IMR-90 (cell line): Measurements from ENCODE around the gene NLGN1. TPM values are rescaled to one million over a fixed set of nuclear protein-coding genes. Genes with fewer than 3 reads are reported as not detected.

Experiments
- ATAC-seq: fragments of 200-7000 bp; cut with Tn5 transposase; 2 replicates; pipeline ENCODE4 v1.9.1; 2020; ENCODE audit warnings: low read depth, mild to moderate bottlenecking, moderate library complexity
- BruUV-seq: library from RNA; stranded (reverse); fragments of 400-500 nt; replicated peaks from 2 replicates; lab custom pipeline; 2021; lab: Mats Ljungman, UMichigan
- CTCF ChIA-PET: fragments of 300-600 bp; formaldehyde crosslinking; extraction: SDS; loops from one replicate; lab custom pipeline; 2021; ENCODE audit warnings: antibody characterized with exemption; lab: Yijun Ruan, JAX
- POLR2A ChIA-PET: fragments of 300-600 bp; sonication (Branson Sonifier 250); formaldehyde crosslinking; loops from one replicate; lab custom pipeline; 2022; ENCODE audit warnings: antibody characterized with exemption; ENCODE audit not compliant: unreplicated experiment; lab: Charles Lee
- DNase-seq: peaks from one replicate; pipeline ENCODE4 v3.0.0; 2013
- H2AFZ ChIP-seq: replicated peaks from 2 replicates; pipeline ENCODE3; 2013; ENCODE audit warnings: low read length, mild to moderate bottlenecking; ENCODE audit not compliant: poor library complexity
- H2AK5ac ChIP-seq: 2 replicates; pipeline ENCODE4 v1.6.1; 2013; ENCODE audit warnings: low read depth, low read length, inconsistent platforms
- H2AK9ac ChIP-seq: replicated peaks from 2 replicates; pipeline ENCODE3; 2013; ENCODE audit warnings: mild to moderate bottlenecking, low read depth, low read length, moderate library complexity; ENCODE audit not compliant: poor library complexity
- H2BK120ac ChIP-seq: 2 replicates; pipeline ENCODE4 v1.6.1; 2013; ENCODE audit warnings: low read depth, low read length, inconsistent platforms
- H2BK15ac ChIP-seq: 3 replicates; pipeline ENCODE4 v1.6.1; 2013; ENCODE audit warnings: low read depth, low read length, inconsistent platforms
- H2BK20ac ChIP-seq: 2 replicates; pipeline ENCODE4 v1.6.1; 2013; ENCODE audit warnings: low read depth, mild to moderate bottlenecking, inconsistent platforms, low read length, moderate library complexity
- H2BK5ac ChIP-seq: 2 replicates; pipeline ENCODE4 v1.6.1; 2013; ENCODE audit warnings: mild to moderate bottlenecking, low read depth, low read length, inconsistent platforms; ENCODE audit not compliant: poor library complexity, severe bottlenecking
- H3K14ac ChIP-seq: replicated peaks from 2 replicates; pipeline ENCODE4 v1.6.1; 2013; ENCODE audit warnings: low read depth, low read length, inconsistent platforms
- H3K18ac ChIP-seq: 2 replicates; pipeline ENCODE4 v1.6.1; 2013; ENCODE audit warnings: low read depth, low read length, control low read depth
- H3K23ac ChIP-seq: 2 replicates; pipeline ENCODE4 v1.6.1; 2013; ENCODE audit warnings: low read depth, low read length, inconsistent platforms
- H3K27ac ChIP-seq: 2 replicates; pipeline ENCODE4 v1.5.1; 2013; ENCODE audit warnings: mild to moderate bottlenecking, control low read depth, low read length; ENCODE audit not compliant: insufficient read depth
- H3K27me3 ChIP-seq: 2 replicates; pipeline ENCODE4 v1.6.1; 2013; ENCODE audit warnings: low read length; ENCODE audit not compliant: control insufficient read depth, insufficient read depth
- H3K36me3 ChIP-seq: 2 replicates; pipeline ENCODE4 v1.6.1; 2013; ENCODE audit warnings: low read length, mixed read lengths; ENCODE audit not compliant: control insufficient read depth, insufficient read depth
- H3K4ac ChIP-seq: 2 replicates; pipeline ENCODE4 v1.6.1; 2013; ENCODE audit warnings: low read depth, low read length, inconsistent platforms
- H3K4me1 ChIP-seq: 2 replicates; pipeline ENCODE4 v1.6.1; 2013; ENCODE audit warnings: low read length, mixed read lengths; ENCODE audit not compliant: control insufficient read depth, insufficient read depth
- H3K4me2 ChIP-seq: 2 replicates; pipeline ENCODE4 v1.6.1; 2013; ENCODE audit warnings: low read depth, mild to moderate bottlenecking, control low read depth, low read length, moderate library complexity
- H3K4me3 ChIP-seq: 2 replicates; pipeline ENCODE4 v1.5.1; 2013; ENCODE audit warnings: low read depth, mild to moderate bottlenecking, control low read depth, low read length, moderate library complexity; ENCODE audit not compliant: insufficient read depth
- H3K56ac ChIP-seq: 2 replicates; pipeline ENCODE4 v1.6.1; 2013; ENCODE audit warnings: low read length, inconsistent platforms; ENCODE audit not compliant: insufficient read depth; ENCODE audit errors: extremely low read depth
- H3K79me1 ChIP-seq, 2 experiments: 2 replicates each; pipeline ENCODE4 v1.6.1; 2013; ENCODE audit warnings: low read length in 2 of 2, inconsistent platforms in 1 of 2, low read depth in 1 of 2
- H3K9ac ChIP-seq: 2 replicates; pipeline ENCODE4 v1.6.1; 2013; ENCODE audit warnings: low read depth, low read length, control low read depth
- H3K9me1 ChIP-seq: 2 replicates; pipeline ENCODE4 v1.6.1; 2013; ENCODE audit warnings: low read length, inconsistent platforms; ENCODE audit not compliant: insufficient read depth
- H3K9me3 ChIP-seq: 2 replicates; pipeline ENCODE4 v1.6.1; 2013; ENCODE audit warnings: low read length; ENCODE audit not compliant: control insufficient read depth, insufficient read depth
- H4K20me1 ChIP-seq: 2 replicates; pipeline ENCODE4 v1.6.1; 2013; ENCODE audit warnings: low read length, inconsistent platforms; ENCODE audit not compliant: insufficient read depth
- H4K5ac ChIP-seq: 2 replicates; pipeline ENCODE4 v1.6.1; 2013; ENCODE audit warnings: mild to moderate bottlenecking, low read depth, low read length, control low read depth
- H4K8ac ChIP-seq, 2 experiments: 2 replicates each; pipeline ENCODE4 v1.6.1; 2013; ENCODE audit warnings: low read depth in 2 of 2, low read length in 2 of 2, control low read depth in 1 of 2, inconsistent platforms in 1 of 2
- H4K91ac ChIP-seq: 2 replicates; pipeline ENCODE4 v1.6.1; 2013; ENCODE audit warnings: low read depth, low read length, inconsistent platforms; ENCODE audit not compliant: insufficient read depth
- BHLHE40 ChIP-seq: fragments of 150-350 bp; IDR thresholded peaks from 2 replicates; pipeline ENCODE4 v1.6.1; 2016; ENCODE audit warnings: mild to moderate bottlenecking, low read depth, low read length
- CEBPB ChIP-seq: IDR thresholded peaks from 2 replicates; pipeline ENCODE4 v1.6.1; 2012; ENCODE audit warnings: low read depth, low read length, improper control_type of control experiment
- CHD1 ChIP-seq: IDR thresholded peaks from 2 replicates; pipeline ENCODE4 v1.6.1; 2012; ENCODE audit warnings: low read depth, low read length, improper control_type of control experiment
- FOS ChIP-seq: fragments of 150-350 bp; IDR thresholded peaks from 2 replicates; pipeline ENCODE4 v1.6.1; 2016; ENCODE audit warnings: low read depth, low read length
- MAFK ChIP-seq: IDR thresholded peaks from 2 replicates; pipeline ENCODE4 v1.6.1; 2012; ENCODE audit warnings: low read depth, low read length, improper control_type of control experiment
- MAZ ChIP-seq: IDR thresholded peaks from 2 replicates; pipeline ENCODE4 v1.6.1; 2012; ENCODE audit warnings: low read depth, mild to moderate bottlenecking, low read length, improper control_type of control experiment, moderate library complexity, borderline replicate concordance
- MXI1 ChIP-seq: IDR thresholded peaks from 2 replicates; pipeline ENCODE4 v1.6.1; 2012; ENCODE audit warnings: low read depth, mild to moderate bottlenecking, low read length, moderate library complexity, borderline replicate concordance
- NFE2L2 ChIP-seq: fragments of 150-350 bp; IDR thresholded peaks from 2 replicates; pipeline ENCODE4 v1.6.1; 2016; ENCODE audit warnings: low read depth, mild to moderate bottlenecking, low read length
- POLR2A ChIP-seq: IDR thresholded peaks from 2 replicates; pipeline ENCODE4 v1.6.1; 2012; ENCODE audit warnings: mild to moderate bottlenecking, low read depth, low read length
- RAD21 ChIP-seq: IDR thresholded peaks from 2 replicates; pipeline ENCODE4 v1.6.1; 2012; ENCODE audit warnings: low read length, improper control_type of control experiment
- RCOR1 ChIP-seq: IDR thresholded peaks from 2 replicates; pipeline ENCODE4 v1.6.1; 2012; ENCODE audit warnings: mild to moderate bottlenecking, low read length, improper control_type of control experiment; ENCODE audit not compliant: insufficient replicate concordance
- RFX5 ChIP-seq: IDR thresholded peaks from 2 replicates; pipeline ENCODE4 v1.8.0; 2012; ENCODE audit warnings: low read depth, mild to moderate bottlenecking, low read length, moderate library complexity
- SMC3 ChIP-seq: fragments of 150-350 bp; IDR thresholded peaks from 2 replicates; pipeline ENCODE4 v1.6.1; 2016; ENCODE audit warnings: low read depth, mild to moderate bottlenecking, antibody characterized with exemption, low read length, moderate library complexity
- WGBS, 2 experiments: methylation state at CpG; one replicate each; pipeline versions ENCODE4 v1.1.5 to v1.1.7; 2013; ENCODE audit warnings: missing lambda C conversion rate in 2 of 2; ENCODE audit not compliant: insufficient read length in 1 of 2; ENCODE audit errors: extremely low coverage in 2 of 2; 5-methylcytosine and 5-hydroxymethylcytosine counted together
- dilution Hi-C: fragments of 300-500 bp; cut with HindIII; formaldehyde crosslinking; loops from one replicate; pipeline ENCODE4 v1.14.3; 2018; ENCODE audit warnings: low sequenced_read_pairs; ENCODE audit not compliant: unreplicated experiment
- in situ Hi-C: fragments of 300-500 bp; cut with MboI; formaldehyde crosslinking; loops from 3 replicates; pipeline ENCODE4 v1.14.3; 2019; ENCODE audit warnings: low sequenced_read_pairs, inconsistent platforms, mixed read lengths
- intact Hi-C: fragments of 100-400 bp; cut with micrococcal nuclease; formaldehyde crosslinking; loops from 2 replicates; pipeline ENCODE4 v1.10.0; 2022
- polyA plus RNA-seq, 3 experiments: library from polyadenylated mRNA; depleted of rRNA; stranded (reverse); fragments of >200 nt; gene quantifications; 2 replicates each; pipeline ENCODE4 v1.2.3, GENCODE V29; 2012; ENCODE audit warnings: low replicate concordance in 1 of 3
- total RNA-seq: library from RNA; depleted of rRNA; stranded (reverse); fragments of >200 nt; gene quantifications from 2 replicates; pipeline ENCODE4 v1.2.3, GENCODE V29; 2012
- TF ChIP-seq, protein P1 (sequence below): conservative IDR thresholded peaks from 2 replicates; pipeline ENCODE4 v1.5.1; 2012; ENCODE audit warnings: mild to moderate bottlenecking, low read depth, low read length, improper control_type of control experiment
- TF ChIP-seq, protein P2 (sequence below): fragments of 150-350 bp; IDR thresholded peaks from 2 replicates; pipeline ENCODE4 v1.6.1; 2017; ENCODE audit warnings: mild to moderate bottlenecking, antibody characterized with exemption, low read length, low read depth
- TF ChIP-seq, protein P3 (sequence below): fragments of 150-350 bp; IDR thresholded peaks from 2 replicates; pipeline ENCODE4 v1.6.1; 2016; ENCODE audit warnings: low read depth, mild to moderate bottlenecking, low read length, moderate library complexity, borderline replicate concordance

NLGN1 gene
- total and polyA plus RNA-seq, 2 of the 4 experiments (the other 2 are of a cell fraction): 1.8 to 12.5 TPM

DNA sequence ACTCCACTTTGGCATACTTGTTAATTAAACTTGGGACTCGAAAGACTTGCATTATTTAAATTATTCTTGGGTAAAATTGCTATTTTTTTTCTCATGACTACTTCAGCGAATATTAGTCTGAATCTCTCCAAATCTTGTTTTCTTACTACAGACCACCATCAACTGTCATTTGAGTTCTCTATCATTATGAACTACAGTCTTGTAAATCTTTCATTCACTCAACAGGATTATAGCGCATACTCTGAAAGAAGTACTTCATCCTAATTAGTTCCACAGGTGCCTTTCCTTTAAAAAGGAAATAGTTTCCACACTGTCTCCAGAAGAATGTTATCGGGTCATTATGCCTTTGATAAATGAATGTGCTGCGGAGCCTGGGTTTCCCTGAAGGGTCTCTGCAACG, 149.5 kb downstream of the NLGN1 start:
- ChIA-PET CTCF (no interaction called here), POLR2A (no interaction called here)
- H3K4me1 ChIP-seq: no peaks in the 10 kb centered on the region
- H3K79me1 ChIP-seq: no peaks in the 10 kb centered on the region
- no peak overlapping the region for H3K27ac ChIP-seq
- H4K91ac ChIP-seq: no peak overlapping the region
- no peak overlapping the region for H2BK5ac ChIP-seq
- DNase-seq (no peak), ATAC-seq (no peak)
- H4K8ac ChIP-seq: no peak overlapping the region
- no peak overlapping the region for H2AK9ac ChIP-seq
- H3K4ac ChIP-seq: no peak overlapping the region
- no peak overlapping the region for H2AK5ac ChIP-seq
- H4K5ac ChIP-seq: no peak overlapping the region
- no peak overlapping the region for H3K18ac ChIP-seq
- H3K27me3 ChIP-seq: no peaks in the 10 kb centered on the region
- no peak overlapping the region for H2BK120ac ChIP-seq
- in situ Hi-C loops (no loop called here), intact Hi-C loops (no loop called here), dilution Hi-C loops (no loop called here)
- H3K4me2 ChIP-seq: no peak overlapping the region
- no peak overlapping the region for H3K56ac ChIP-seq
- H3K9ac ChIP-seq: no peak overlapping the region
- TF ChIP-seq MAFK: no peak
- no peak for TF ChIP-seq CEBPB
- TF ChIP-seq, protein P1, sequence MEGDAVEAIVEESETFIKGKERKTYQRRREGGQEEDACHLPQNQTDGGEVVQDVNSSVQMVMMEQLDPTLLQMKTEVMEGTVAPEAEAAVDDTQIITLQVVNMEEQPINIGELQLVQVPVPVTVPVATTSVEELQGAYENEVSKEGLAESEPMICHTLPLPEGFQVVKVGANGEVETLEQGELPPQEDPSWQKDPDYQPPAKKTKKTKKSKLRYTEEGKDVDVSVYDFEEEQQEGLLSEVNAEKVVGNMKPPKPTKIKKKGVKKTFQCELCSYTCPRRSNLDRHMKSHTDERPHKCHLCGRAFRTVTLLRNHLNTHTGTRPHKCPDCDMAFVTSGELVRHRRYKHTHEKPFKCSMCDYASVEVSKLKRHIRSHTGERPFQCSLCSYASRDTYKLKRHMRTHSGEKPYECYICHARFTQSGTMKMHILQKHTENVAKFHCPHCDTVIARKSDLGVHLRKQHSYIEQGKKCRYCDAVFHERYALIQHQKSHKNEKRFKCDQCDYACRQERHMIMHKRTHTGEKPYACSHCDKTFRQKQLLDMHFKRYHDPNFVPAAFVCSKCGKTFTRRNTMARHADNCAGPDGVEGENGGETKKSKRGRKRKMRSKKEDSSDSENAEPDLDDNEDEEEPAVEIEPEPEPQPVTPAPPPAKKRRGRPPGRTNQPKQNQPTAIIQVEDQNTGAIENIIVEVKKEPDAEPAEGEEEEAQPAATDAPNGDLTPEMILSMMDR: no peak
- TF ChIP-seq, protein P2, sequence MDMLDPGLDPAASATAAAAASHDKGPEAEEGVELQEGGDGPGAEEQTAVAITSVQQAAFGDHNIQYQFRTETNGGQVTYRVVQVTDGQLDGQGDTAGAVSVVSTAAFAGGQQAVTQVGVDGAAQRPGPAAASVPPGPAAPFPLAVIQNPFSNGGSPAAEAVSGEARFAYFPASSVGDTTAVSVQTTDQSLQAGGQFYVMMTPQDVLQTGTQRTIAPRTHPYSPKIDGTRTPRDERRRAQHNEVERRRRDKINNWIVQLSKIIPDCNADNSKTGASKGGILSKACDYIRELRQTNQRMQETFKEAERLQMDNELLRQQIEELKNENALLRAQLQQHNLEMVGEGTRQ: no peak
- no peak for TF ChIP-seq RCOR1
- TF ChIP-seq POLR2A: no peak
- TF ChIP-seq MXI1: no peak
- no peak for TF ChIP-seq CHD1
- TF ChIP-seq BHLHE40: no peak
- no peak for TF ChIP-seq NFE2L2
- no peak for TF ChIP-seq RFX5
- no peak for TF ChIP-seq RAD21
- TF ChIP-seq SMC3: no peak
- TF ChIP-seq FOS: no peak
- TF ChIP-seq, protein P3, sequence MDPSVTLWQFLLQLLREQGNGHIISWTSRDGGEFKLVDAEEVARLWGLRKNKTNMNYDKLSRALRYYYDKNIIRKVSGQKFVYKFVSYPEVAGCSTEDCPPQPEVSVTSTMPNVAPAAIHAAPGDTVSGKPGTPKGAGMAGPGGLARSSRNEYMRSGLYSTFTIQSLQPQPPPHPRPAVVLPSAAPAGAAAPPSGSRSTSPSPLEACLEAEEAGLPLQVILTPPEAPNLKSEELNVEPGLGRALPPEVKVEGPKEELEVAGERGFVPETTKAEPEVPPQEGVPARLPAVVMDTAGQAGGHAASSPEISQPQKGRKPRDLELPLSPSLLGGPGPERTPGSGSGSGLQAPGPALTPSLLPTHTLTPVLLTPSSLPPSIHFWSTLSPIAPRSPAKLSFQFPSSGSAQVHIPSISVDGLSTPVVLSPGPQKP: no peak
- TF ChIP-seq MAZ: no peak
- H3K4me3 ChIP-seq: no peak overlapping the region
- H2BK15ac ChIP-seq: no peak overlapping the region
- no peaks in the 10 kb centered on the region for H3K9me3 ChIP-seq
- H3K14ac ChIP-seq: no peak overlapping the region
- H2BK20ac ChIP-seq: no peak overlapping the region
- H2AFZ ChIP-seq: no peak overlapping the region
- no peaks in the 10 kb centered on the region for H3K36me3 ChIP-seq
- H3K9me1 ChIP-seq: no peaks in the 10 kb centered on the region
- WGBS, 2 experiments: no CpG with 5 or more reads among the region's 6 CpGs
- H3K23ac ChIP-seq: no peak overlapping the region
- H4K20me1 ChIP-seq: no peaks in the 10 kb centered on the region
- no TSS peak for BruUV-seq
